NCI-H510A treated with DMSO at 0.1 percent for 48 hours (cell line): Measurements from ENCODE around the gene CCDC148.
"Not testable (repeated sequence)": the region's sequence is repeated elsewhere in the genome, so short reads cannot be mapped to it uniquely, and the experiment has no call there.

Experiments used
- DNase-seq: peaks from one replicate; lab custom pipeline; 2025; lab: John Stamatoyannopoulos, UW

The CCDC148 gene

GRCh38 chr2:158351466-158351816, 105.1 kb downstream of the CCDC148 start:
- DNase-seq = not testable (repeated sequence)

DNA sequence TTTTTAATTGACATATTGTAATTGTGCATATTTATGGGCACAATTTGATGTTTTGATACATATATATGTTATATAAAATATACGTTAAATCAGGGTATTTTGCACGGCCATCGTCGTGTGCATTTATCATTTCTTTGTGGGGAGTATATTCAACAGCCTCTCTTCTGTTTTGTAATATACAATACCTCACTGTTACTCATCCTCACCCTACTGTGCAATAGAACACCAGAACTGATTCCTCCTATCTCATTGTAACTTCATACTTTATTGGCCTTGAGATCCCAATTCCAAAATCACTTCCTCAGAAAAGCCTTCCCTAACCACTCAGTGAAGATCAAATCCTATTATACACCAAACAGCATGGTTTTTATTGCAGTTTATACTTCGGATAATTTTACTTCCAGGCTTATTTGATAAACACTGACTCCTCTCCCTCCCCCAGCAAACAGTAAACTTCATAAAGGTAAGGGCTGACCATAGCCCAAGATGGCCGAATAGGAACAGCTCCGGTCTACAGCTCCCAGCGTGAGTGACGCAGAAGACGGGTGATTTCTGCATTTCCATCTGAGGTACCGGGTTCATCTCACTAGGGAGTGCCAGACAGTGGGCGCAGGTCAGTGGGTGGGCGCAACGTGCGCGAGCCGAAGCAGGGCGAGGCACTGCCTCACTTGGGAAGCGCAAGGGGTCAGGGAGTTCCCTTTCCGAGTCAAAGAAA, 105.6 kb downstream of the CCDC148 start:
- DNase-seq = peak; percentile 1

GRCh38 chr2:158346032-158346431, 110.5 kb downstream of the CCDC148 start:
- DNase-seq = no peak

DNA sequence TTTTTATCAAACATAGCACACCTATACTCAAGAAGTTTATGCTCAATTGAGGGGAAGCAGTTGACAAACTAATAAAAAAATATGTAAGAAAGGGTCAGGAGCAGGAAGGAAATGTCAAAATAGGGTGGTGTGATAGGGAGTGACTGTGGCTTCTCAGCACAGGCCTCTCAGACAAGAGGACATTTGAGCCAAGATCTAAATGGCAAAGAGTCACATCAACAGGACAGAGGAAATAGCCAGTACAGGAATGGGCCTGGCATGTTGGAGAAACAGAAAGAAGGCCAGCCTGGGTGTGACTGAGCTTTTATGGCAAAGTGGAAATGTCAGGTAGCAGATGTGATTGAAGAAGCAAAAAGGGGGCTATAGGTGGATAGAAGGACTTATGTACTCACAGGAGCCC, 117.0 kb downstream of the CCDC148 start:
- DNase-seq = no peak

DNA sequence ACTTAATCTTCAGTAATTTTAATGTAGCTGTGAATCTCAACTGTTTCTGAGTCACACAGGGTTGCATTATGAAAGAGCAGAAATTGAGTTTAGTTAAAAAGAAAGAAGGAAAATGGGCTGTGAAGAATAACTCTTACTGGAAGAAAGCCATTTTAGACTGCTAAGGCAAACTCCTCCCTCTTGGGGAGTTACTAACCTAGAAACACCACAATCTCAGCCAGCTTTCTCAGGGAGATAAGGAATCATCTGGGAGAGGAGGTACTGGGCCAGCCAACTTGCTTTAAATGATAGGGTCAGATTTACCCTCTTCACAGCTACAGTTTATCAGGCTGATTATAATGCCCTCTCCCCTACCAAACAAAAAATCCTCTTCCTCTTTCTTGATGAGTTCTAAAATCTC, 119.5 kb downstream of the CCDC148 start:
- no peak for DNase-seq

DNA sequence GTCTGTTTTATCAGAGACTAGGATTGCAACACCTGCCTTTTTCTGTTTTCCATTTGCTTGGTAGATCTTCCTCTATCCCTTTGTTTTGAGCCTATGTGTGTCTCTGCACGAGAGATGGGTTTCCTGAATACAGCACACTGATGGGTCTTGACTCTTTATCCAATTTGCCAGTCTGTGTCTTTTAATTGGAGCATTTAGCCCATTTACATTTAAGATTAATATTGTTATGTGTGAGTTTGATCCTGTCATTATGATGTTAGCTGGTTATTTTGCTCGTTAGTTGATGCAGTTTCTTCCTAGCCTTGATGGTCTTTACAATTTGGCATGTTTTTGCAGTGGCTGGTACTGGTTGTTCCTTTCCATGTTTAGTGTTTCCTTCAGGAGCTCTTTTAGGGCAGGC, 124.8 kb downstream of the CCDC148 start:
- DNase-seq = not testable (repeated sequence)

DNA sequence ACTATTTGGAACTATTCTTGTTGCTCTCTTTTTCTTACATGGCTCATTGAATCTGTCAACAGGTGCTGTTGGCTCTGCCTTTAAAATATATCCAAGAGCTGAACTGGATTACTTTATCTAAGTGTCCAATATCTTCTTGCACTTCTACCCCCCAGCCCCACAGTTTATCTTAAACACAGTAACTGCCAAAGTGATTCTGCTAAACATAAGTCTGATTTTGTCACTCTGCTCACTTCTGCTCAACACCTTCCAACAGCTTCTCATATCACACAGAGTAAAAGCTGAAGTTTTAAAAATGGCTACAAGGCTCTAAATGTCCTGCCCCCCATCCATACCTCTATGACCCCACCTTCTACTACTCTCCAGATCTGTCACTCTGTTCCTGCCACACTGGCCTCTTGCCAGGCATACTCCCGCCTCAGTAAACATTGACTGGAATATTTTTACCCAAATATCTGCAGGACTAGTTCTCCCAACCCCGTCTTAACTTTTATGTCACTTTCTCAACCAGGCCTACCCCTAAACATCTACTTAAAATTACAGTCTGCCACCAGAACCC, 130.7 kb downstream of the CCDC148 start:
- no peak for DNase-seq

DNA sequence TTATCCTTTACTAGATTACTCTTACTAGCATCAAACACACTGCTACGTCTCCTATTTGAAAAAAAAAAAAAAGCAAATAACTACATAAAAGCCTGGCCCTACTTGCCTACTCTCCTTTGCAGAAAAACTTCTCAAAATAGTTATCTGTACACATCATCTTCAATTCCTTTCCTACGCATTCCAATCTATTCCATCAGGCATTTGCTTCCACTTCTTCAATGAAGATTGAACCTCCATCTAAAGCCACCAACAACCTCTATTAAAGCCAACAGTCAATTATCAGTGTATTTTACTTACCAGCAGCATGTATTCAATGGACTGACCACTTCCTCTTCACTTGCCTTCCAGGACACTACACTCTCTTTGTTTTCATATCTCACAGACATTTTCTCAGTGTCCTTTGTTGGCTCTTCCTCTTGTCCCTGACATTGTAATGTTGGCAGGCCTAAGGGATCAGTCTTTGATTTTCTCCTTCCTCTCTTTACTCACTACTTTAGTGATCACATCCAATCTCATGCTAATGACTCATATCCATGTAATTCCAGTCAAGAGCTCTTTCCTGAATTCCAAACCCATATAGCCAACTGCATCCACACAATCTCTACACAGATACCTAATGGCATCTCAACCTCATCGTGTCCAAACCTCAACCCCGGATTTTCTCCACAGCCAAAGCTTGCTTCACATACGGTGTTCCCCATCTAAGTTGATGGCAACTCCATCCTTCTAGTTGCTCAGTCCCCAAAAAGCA, 131.3 kb downstream of the CCDC148 start:
- no peak for DNase-seq

DNA sequence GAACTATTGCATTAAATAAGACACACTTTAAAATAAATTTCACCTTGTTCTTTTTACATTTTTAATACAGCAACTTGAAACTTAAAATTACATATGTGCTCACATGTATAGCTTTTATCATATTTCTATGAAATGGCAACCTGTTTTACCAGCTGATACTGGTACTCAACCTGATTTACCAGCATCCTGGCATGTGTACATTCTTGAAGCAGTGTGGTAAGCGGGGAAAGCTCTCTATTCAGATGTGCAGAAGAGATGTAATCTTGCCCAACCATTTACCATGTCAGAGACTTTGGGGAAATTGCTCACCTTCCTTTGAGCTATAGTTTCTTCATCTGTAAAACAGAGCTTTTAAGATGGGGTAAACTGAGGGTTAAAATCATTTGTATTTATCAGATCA, 133.2 kb downstream of the CCDC148 start:
- DNase-seq = no peak

- DNase-seq = no peak
Measured at GRCh38 chr2:158321264-158321663, 135.3 kb downstream of the CCDC148 start.

- no peak for DNase-seq
Measured at GRCh38 chr2:158319269-158319668, 137.3 kb downstream of the CCDC148 start.

DNA sequence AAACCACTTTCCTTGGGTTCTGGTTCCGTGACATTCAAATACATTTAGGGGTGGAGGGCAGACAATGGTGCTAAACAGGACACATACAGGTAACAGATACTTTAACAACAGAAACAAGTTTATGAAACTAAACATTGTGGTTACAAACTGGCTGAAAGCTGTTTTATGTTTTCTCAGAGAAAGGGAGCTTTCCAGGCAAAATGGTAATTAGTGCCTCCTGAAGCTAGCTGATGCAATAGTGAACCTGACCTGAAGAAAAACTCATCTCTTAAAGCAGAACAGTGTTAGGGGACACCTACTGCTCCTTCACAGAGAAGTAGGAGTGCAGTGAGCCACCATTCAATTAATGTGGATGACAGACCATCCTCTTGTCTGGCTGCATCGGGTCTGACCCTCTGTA, 138.9 kb downstream of the CCDC148 start:
- DNase-seq = no peak

DNA sequence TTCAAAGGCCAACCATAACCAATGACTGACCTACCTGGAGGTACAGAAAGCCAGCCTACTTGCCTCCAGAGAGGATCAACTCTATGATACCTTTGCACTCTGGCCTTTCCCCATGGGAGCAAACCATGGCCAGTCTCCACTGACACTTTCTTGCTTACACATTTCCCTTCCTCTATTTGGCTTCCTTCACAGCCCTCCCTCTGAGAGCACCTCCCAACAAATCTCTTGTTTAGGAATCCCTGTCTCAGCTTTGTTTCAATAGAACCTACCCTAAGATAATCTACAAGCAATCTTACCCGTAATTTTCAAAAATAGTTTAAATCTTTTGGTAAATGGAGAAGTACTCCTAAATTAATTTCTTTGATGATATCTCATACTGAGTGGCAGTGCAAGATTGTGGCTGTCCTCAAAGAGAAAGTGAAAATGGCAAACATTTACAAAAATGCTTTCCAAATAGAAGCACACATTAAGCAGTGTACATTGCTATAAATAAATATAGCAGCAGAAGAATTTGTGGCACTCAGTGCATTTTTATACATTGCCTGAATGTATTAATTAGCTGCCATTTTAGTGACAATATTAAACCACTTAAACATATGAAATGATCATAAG, 140.6 kb downstream of the CCDC148 start:
- DNase-seq = no peak

DNA sequence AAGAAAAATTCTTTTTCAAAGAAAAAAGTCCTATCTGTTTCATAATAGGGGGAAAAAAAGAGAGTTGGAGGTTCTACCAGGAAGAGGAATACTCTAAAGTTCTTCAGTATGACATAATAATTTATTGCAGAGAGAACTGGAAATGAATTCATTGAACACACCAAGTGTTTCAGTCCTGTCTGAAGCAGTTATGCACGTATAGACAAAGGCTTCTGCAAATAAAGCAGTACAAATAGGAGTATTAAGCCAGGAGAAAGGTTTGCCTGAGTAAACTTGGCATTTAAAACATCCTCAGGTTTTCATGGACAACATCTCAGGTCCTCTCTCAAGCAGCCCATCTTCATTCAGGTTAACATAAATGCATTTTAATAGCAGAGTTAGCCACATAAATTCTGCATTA, 141.6 kb downstream of the CCDC148 start:
- DNase-seq = peak; percentile 31

GRCh38 chr2:158313734-158314133, 142.8 kb downstream of the CCDC148 start:
- DNase-seq = no peak

- no peak for DNase-seq
Measured at GRCh38 chr2:158312981-158313380, 143.6 kb downstream of the CCDC148 start.

GRCh38 chr2:158310407-158310806, 146.1 kb downstream of the CCDC148 start:
- not testable (repeated sequence) for DNase-seq

DNA sequence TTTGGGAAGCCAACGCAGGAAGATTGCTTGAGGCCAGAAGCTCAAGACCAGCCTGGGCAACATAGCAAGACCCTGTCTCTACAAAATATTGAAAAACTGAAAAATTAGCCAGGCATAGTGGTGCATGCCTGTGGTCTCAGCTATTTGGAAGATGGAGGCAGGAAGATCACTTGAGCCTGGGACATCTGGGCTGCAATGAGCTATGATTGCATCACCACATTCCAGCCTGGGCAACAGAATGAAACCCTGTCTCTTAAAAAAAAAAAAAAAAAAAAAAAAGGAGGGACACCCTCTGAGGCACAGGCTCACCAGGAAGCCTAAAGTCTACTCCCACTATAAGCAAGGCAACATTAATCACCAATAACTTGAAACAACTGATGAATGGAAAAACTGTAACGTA, 151.1 kb downstream of the CCDC148 start:
- no peak for DNase-seq

GRCh38 chr2:158300394-158300793, 156.2 kb downstream of the CCDC148 start:
- DNase-seq = no peak

DNA sequence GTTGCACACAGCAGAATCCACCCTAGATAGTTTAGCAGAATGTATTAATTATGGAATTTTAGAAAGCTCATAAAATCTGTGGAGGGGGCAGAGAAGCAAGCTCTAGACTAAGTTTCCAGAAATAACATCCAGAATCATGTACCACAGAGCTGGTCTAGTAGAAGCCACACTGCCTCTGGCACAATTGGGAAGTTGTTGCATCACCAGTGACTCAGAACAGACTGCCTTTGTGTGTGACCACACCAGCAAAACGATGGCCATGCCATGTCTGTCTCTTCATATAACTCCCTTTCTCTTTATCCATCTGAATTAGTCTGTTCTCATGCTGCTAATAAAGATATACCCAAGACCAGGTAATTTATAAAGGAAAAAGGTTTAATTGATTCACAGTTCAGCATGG, 158.9 kb downstream of the CCDC148 start:
- DNase-seq = no peak

DNA sequence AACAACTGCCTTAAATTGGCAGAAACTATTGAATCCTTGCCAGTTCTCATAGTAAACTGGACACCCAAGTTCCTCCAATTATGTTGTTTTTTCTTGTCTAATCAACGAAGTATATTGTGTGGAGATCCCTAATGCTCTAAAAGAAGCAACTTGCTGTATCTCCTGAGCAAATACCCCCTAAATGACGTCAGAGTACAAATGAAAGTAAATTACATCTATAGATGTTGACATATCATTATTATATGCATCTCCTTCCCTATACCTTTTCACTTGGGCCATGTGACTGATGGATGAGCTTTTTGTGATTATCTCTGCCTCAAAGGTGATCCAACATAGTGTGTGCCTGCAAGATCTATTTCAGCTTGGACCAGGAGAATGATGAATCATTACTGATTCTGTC, 159.4 kb downstream of the CCDC148 start:
- no peak for DNase-seq

GRCh38 chr2:158293722-158294121, 162.8 kb downstream of the CCDC148 start:
- DNase-seq = no peak
